Measurements from ENCODE around the gene ZC3H12A. TPM values are rescaled to one million over a fixed set of nuclear protein-coding genes. Genes with fewer than 3 reads are reported as not detected.

The ZC3H12A gene
- total and polyA plus RNA-seq, 2 of the 8 experiments (the other 6 are each of a cell fraction or from before 2014, with no cell fraction given), result 7.4 to 10.0 TPM

DNA sequence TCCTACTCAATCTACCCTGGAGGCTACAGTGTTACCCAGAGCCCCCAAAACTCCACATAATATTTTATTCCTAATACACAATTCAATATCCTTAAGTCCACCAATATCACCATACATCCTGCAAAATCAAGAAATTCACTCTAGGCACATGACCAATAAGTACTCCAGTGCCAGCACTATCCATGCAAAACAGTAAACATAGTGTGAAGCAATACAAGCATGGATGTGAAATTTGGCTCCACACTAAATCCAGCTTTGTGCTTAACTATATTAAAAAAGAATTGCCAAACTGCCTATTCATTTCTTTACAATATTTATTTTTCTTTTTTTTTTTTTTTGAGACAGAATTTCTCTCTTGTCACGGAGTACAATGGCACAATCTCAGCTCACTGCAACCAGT is 43.2 kb downstream of the ZC3H12A start:
- no peak overlapping the region for H4K5ac ChIP-seq (ENCODE audit: insufficient read length, low read depth, low read length)
- H2BK5ac ChIP-seq (ENCODE audit: low read depth, low read length), result no peak overlapping the region
- H3K79me2 ChIP-seq (ENCODE audit: control insufficient read depth in 1 of 2, insufficient read depth in 2 of 2, low read length in 2 of 2), result peaks cover 3 to 11% of the 10 kb centered on the region in 2 experiments; a peak in 2 of 4 replicates
- H3K4me2 ChIP-seq (ENCODE audit: insufficient read depth in 1 of 2, low read depth in 2 of 2, low read length in 2 of 2), result no peak overlapping the region
- H3K9ac ChIP-seq (replicated peaks in 1 of 4; ENCODE audit: extremely low read depth in 1 of 4, low read depth in 3 of 4, low read length in 3 of 4), result no peak overlapping the region
- H3K23ac ChIP-seq (ENCODE audit: insufficient read length), result no peak overlapping the region
- peaks cover 3 to 7% of the 10 kb centered on the region in 2 experiments for H4K20me1 ChIP-seq (replicated peaks in 1 of 2; ENCODE audit: control insufficient read depth in 1 of 2, insufficient read depth in 2 of 2, low read length in 2 of 2)
- H2BK120ac ChIP-seq (replicated peaks; ENCODE audit: low read depth, low read length), result no peak overlapping the region
- H2AK5ac ChIP-seq (ENCODE audit: low read depth, low read length), result no peak overlapping the region
- H2BK20ac ChIP-seq (ENCODE audit: low read length), result no peak overlapping the region
- no peak for FAIRE-seq
- 90% methylated on average over 1 of the region's 1 CpG; no CpG with 5 or more reads in 1 of the 2 experiments for WGBS, 2 experiments (ENCODE audit: extremely low coverage in 1 of 2, insufficient coverage in 1 of 2, insufficient read length in 1 of 2, insufficient replicate concordance in 2 of 2, low coverage in 1 of 2, low lambda C conversion rate in 2 of 2, missing lambda C conversion rate in 1 of 2)
- H3K36me3 ChIP-seq (ENCODE audit: control insufficient read depth in 2 of 4, insufficient read depth in 4 of 4, low read length in 3 of 4), result peaks cover 0 to 3% (median 2%) of the 10 kb centered on the region in 4 experiments; a peak in 3 of 8 replicates
- H3K79me1 ChIP-seq (ENCODE audit: low read depth, low read length), result peaks cover 4% of the 10 kb centered on the region; the same call in 1 of the 2 replicates
- no peak overlapping the region for H3K4ac ChIP-seq (replicated peaks; ENCODE audit: insufficient read length, low read depth, low read length)
- peaks cover 13% of the 10 kb centered on the region for H3K23me2 ChIP-seq (ENCODE audit: low read depth, low read length)
- no peak overlapping the region for H4K91ac ChIP-seq (replicated peaks; ENCODE audit: insufficient read length, low read length)
- H3K27me3 ChIP-seq (replicated peaks in 1 of 4; ENCODE audit: control insufficient read depth in 3 of 4, extremely low read depth in 1 of 4, insufficient read depth in 3 of 4, low read length in 3 of 4), result no peaks in the 10 kb centered on the region
- no peaks in the 10 kb centered on the region; a peak in 1 of 4 replicates for H3K9me3 ChIP-seq (ENCODE audit: insufficient read depth in 2 of 2, low read depth in 1 of 2, low read length in 1 of 2)
- TF ChIP-seq TAF1 (IDR thresholded peaks at IDR 0.05; ENCODE audit: low read depth, low read length), result no peak
- TF ChIP-seq SP4 (IDR thresholded peaks at IDR 0.05; ENCODE audit: low read length), result no peak
- TF ChIP-seq, protein P1, sequence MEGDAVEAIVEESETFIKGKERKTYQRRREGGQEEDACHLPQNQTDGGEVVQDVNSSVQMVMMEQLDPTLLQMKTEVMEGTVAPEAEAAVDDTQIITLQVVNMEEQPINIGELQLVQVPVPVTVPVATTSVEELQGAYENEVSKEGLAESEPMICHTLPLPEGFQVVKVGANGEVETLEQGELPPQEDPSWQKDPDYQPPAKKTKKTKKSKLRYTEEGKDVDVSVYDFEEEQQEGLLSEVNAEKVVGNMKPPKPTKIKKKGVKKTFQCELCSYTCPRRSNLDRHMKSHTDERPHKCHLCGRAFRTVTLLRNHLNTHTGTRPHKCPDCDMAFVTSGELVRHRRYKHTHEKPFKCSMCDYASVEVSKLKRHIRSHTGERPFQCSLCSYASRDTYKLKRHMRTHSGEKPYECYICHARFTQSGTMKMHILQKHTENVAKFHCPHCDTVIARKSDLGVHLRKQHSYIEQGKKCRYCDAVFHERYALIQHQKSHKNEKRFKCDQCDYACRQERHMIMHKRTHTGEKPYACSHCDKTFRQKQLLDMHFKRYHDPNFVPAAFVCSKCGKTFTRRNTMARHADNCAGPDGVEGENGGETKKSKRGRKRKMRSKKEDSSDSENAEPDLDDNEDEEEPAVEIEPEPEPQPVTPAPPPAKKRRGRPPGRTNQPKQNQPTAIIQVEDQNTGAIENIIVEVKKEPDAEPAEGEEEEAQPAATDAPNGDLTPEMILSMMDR (IDR thresholded peaks at IDR 0.05; ENCODE audit: control extremely low read depth in 1 of 3, insufficient read depth in 1 of 3, low read depth in 1 of 3, low read length in 3 of 3), result no peak
- no peak for TF ChIP-seq MAFK (IDR thresholded peaks at IDR 0.05; ENCODE audit: low read depth, low read length)
- no peak for TF ChIP-seq ASH2L (IDR thresholded peaks at IDR 0.05; ENCODE audit: low read length)
- no peak overlapping the region for H3K56ac ChIP-seq (replicated peaks; ENCODE audit: insufficient read length, low read depth, low read length)
- H4K8ac ChIP-seq (ENCODE audit: extremely low read depth, insufficient read depth, low read length), result no peak overlapping the region
- no peak for DNase-seq (ENCODE audit: low read depth in 1 of 2, low spot score in 2 of 2)
- peaks cover 2 to 13% (median 6%) of the 10 kb centered on the region in 4 experiments; a peak in 4 of 7 replicates for H3K4me1 ChIP-seq (replicated peaks in 1 of 4; ENCODE audit: control insufficient read depth in 3 of 4, insufficient read depth in 4 of 4, low read length in 3 of 4)
- ChIA-PET CTCF (ENCODE audit: partially characterized antibody) (interaction anchor here (0.9 kb wide), 1 partner anchor 8 kb away, joined by 3 read pairs; no protein-coding TSS in a partner anchor), POLR2A (ENCODE audit: partially characterized antibody) (no interaction called here)
- no peak overlapping the region for H3K18ac ChIP-seq (ENCODE audit: extremely low read depth, low read length)
- H3K4me3 ChIP-seq (ENCODE audit: extremely low read depth in 1 of 4, insufficient read depth in 2 of 4, low read depth in 3 of 4, low read length in 4 of 4), result no peak overlapping the region
- no peak overlapping the region for H3K14ac ChIP-seq (ENCODE audit: insufficient read length)
- H2BK12ac ChIP-seq (ENCODE audit: low read depth, low read length), result no peak overlapping the region
- H2BK15ac ChIP-seq (ENCODE audit: low read length), result no peak overlapping the region
- no peak overlapping the region for H2AFZ ChIP-seq (ENCODE audit: low read length)
- H3K27ac ChIP-seq (ENCODE audit: low read depth, low read length), result no peak overlapping the region

Measured in H1 (cell line).